Measurements from ENCODE around the gene KCTD7.
"Not testable (repeated sequence)": the region's sequence is repeated elsewhere in the genome, so short reads cannot be mapped to it uniquely, and the experiment has no call there.

Gene KCTD7

DNA sequence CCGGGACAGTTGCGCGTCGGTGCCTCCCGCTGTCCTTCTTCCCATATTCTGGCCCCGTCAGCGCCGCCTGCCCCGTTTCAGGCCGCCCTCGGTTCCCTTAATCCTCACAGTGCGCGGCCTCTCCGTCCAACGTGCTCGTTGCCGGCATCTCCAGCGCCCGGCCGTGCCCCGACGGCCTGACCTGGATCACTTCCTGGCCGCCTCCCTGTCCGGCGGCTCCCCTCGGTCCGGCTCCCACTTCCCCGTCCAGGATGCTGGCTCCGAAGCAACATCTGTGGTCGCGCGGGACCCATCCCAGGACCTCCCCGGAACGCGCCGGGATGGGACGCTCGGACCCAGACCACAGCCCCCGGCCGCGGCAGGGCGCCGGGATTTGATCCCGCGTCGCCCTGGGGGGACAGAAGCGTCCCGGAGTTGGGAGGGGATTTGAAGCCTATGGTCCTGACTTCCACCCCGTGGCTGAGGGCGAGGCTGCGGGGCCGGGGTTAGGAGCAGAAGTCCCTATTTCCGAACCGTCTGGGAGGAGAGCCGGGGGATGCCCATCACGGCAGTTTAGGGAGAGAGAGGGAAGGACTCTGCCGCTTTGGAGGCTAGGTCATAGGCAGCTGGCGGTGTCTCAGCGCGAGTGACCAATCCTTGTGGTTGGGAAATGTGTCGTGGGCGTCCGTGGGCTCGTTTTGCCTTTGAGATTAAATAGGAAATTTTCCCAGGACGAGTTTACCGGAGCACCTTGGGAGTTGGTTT is 53.8 kb downstream of the KCTD7 start:
- no peak for DNase-seq

GRCh38 chr7:66683094-66683769 is 54.6 kb downstream of the KCTD7 start:
- not testable (repeated sequence) for DNase-seq

DNA sequence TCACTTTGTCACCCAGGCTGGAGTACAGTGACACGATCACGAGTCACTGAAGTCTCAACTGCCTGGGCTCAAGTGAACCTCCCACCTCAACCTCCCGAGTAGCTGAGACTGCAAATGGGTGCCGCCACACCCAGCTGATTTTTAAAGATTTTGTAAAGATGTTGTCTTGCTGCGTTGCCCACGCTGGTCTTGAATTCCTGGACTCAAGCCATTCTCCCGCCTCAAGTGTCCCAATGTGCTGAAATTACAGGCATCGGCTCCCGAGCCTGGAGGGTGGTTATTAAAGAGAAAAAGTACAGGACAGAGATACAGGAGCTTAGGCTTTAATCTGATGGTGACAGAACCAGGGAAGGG is 55.1 kb downstream of the KCTD7 start:
- no peak for DNase-seq

- not testable (repeated sequence) for DNase-seq
Measured at GRCh38 chr7:66685663-66686062, 57.0 kb downstream of the KCTD7 start.

DNA sequence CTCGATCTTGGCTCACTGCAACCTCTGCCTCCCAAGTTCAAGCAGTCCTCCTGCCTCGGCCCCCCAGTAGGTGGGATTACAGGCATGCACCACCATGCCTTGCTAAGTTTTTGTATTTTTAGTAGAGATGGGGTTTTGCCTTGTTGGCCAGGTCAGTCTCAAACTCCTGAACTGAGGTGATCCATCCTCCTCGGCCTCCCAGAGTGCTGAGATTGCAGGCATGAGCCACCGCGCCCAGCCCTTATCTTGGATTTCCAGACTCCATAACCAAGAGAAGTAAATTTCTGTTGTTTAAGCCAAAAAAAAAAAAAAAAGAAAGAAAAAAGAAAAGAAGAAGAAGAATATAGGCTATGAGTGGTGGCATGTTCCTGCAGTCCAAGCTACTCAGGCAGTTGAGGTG is 58.5 kb downstream of the KCTD7 start:
- no peak for DNase-seq

- not testable (repeated sequence) for DNase-seq
Measured at GRCh38 chr7:66687672-66688071, 59.0 kb downstream of the KCTD7 start.

GRCh38 chr7:66689081-66689480 is 60.4 kb downstream of the KCTD7 start:
- DNase-seq = no peak

- DNase-seq = no peak
Measured at GRCh38 chr7:66693331-66693730, 64.7 kb downstream of the KCTD7 start.
